Gastrocnemius medialis (tissue), 4 donors: ENCODE data around the gene MEIS2. TPM values are rescaled to one million over a fixed set of nuclear protein-coding genes. Genes with fewer than 3 reads are reported as not detected.

Source experiments
- ATAC-seq, 2 donors: fragments of 150-250 bp; one replicate each; pipeline ENCODE4 v1.9.1; 2016
- DNase-seq, 2 donors: peaks; one replicate each; pipeline ENCODE4 v3.0.0-alpha.2; 2019
- H3K27ac ChIP-seq, 4 donors: fragments of 200-600 bp; sonication (generic); 1 replicate in 1 of 4; 2 replicates in 3 of 4; pipeline ENCODE4 v1.5.1; 2016 to 2018; ENCODE audit warnings: mild to moderate bottlenecking in 2 of 4, moderate library complexity in 1 of 4
- H3K27me3 ChIP-seq, 3 donors: fragments of 200-600 bp; sonication (generic) in 2 of 3; 1 replicate in 1 of 3; 2 replicates in 2 of 3; pipeline versions ENCODE4 v1.5.1 to v1.6.0; 2016 to 2019; ENCODE audit warnings: mild to moderate bottlenecking in 1 of 3, moderate library complexity in 1 of 3
- H3K36me3 ChIP-seq, 2 donors: fragments of 200-600 bp; sonication (generic) in 1 of 2; one replicate each; pipeline ENCODE4 v1.5.1; 2017 to 2018
- H3K4me1 ChIP-seq, 2 donors: fragments of 200-600 bp; sonication (generic) in 1 of 2; one replicate each; pipeline ENCODE4 v1.5.1; 2016 to 2017; ENCODE audit warnings: mild to moderate bottlenecking in 2 of 2
- H3K4me3 ChIP-seq, 4 donors: fragments of 200-600 bp; sonication (generic) in 3 of 4; 1 replicate in 1 of 4; 2 replicates in 3 of 4; pipeline ENCODE4 v1.5.1; 2016 to 2019; ENCODE audit warnings: mild to moderate bottlenecking in 2 of 4
- H3K9me3 ChIP-seq, 3 donors: fragments of 200-600 bp; sonication (generic) in 2 of 3; 1 replicate in 1 of 3; 2 replicates in 2 of 3; pipeline ENCODE4 v1.5.1; 2016 to 2019
- POLR2A ChIP-seq, 2 donors: fragments of 450-650 bp; IDR thresholded peaks; one replicate each; pipeline ENCODE4 v1.6.1; 2017; ENCODE audit warnings: antibody characterized with exemption in 2 of 2, mild to moderate bottlenecking in 2 of 2, moderate library complexity in 2 of 2
- in situ Hi-C, 4 donors: fragments of 200-750 bp; cut with MboI; loops; one replicate each; pipeline versions ENCODE4 v1.15.0 to v1.8.0; 2017; ENCODE audit warnings: low sequenced_read_pairs in 4 of 4
- intact Hi-C: fragments of 100-400 bp; cut with DNase I; formaldehyde crosslinking; loops from one replicate; pipeline ENCODE4 v1.15.1; 2023; ENCODE audit warnings: low total_unique reads
- total RNA-seq, 4 donors: library from RNA; depleted of rRNA; stranded (reverse); fragments of >200 nt; gene quantifications; one replicate each; pipeline versions ENCODE4 v1.1.0 to v1.2.3, GENCODE V29; 2016
- TF ChIP-seq, protein P1 (sequence below), 5 experiments: fragments of 450-650 bp in 3 of 5; fragments of 200-600 bp in 2 of 5; sonication (generic) in 2 of 5; IDR thresholded peaks in 4 of 5; conservative IDR thresholded peaks in 1 of 5; 1 replicate in 4 of 5; 2 replicates in 1 of 5; pipeline ENCODE4 v1.5.1; 2016 to 2019; ENCODE audit warnings: antibody characterized with exemption in 5 of 5, mild to moderate bottlenecking in 3 of 5, moderate library complexity in 3 of 5

Gene MEIS2
- total RNA-seq, 4 donors from 2014 or later: 0.31 to 1.8 (median 0.40) TPM; not detected in 1

DNA sequence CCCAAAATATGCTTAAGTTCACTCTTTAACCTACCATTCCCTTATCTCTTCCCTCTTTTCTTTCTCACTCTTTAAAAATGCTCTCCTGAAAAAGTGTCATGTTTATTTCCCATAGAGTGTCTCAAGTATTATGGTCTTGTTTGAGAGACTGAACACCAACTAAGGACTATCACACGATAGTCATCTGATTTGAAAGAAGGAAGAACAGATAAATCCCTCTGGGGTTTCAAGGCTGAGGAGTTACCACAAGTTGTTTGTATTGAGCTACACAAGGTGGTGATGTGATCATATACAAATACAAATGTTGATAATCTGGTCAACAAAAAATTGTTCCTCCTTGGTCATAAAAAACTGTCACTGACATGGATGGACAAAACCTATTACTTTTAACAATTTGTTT, 13.8 kb downstream of the MEIS2 start:
- no peaks in the 10 kb centered on the region for H3K9me3 ChIP-seq
- no peaks in the 10 kb centered on the region for H3K36me3 ChIP-seq
- in situ Hi-C loops (no loop called here), intact Hi-C loops (no loop called here)
- H3K4me3 ChIP-seq: no peak overlapping the region
- no peak for DNase-seq
- no peaks in the 10 kb centered on the region for H3K4me1 ChIP-seq
- peaks cover 8 to 19% (median 18%) of the 10 kb centered on the region in 3 donors for H3K27me3 ChIP-seq
- no peak overlapping the region for H3K27ac ChIP-seq
- no peak for TF ChIP-seq POLR2A (IDR thresholded peaks at IDR 0.05)
- ATAC-seq: no peak

DNA sequence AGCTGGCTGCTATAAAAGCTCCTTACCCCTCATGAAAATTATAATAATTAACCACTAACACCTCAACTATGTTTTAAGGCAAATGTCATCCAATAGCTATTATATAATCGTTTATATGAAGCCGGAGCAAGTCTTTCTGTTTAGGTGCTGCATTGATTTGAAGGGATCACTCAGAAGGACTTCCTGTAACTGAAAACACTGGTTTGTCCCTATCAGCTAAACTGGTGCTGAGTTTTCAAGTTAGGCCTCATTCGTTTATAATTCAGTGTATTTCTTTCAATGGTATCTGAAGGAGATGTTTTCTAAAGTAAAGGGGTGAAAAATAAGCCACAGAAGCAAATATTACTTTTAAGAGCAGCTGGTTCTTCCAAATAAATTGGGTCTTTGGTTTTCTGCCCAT, 14.2 kb downstream of the MEIS2 start:
- Histone ChIP-seq H3K4me1 (no peaks in the 10 kb centered on the region), H3K4me3 (no peak overlapping the region), H3K27ac (no peak overlapping the region), H3K27me3 (peaks cover 8 to 15% (median 15%) of the 10 kb centered on the region in 3 donors), H3K9me3 (no peaks in the 10 kb centered on the region), H3K36me3 (no peaks in the 10 kb centered on the region)
- in situ Hi-C loops: no loop called here
- ATAC-seq (no peak), DNase-seq (no peak)
- no peak for TF ChIP-seq POLR2A (IDR thresholded peaks at IDR 0.05)
- TF ChIP-seq, protein P1, sequence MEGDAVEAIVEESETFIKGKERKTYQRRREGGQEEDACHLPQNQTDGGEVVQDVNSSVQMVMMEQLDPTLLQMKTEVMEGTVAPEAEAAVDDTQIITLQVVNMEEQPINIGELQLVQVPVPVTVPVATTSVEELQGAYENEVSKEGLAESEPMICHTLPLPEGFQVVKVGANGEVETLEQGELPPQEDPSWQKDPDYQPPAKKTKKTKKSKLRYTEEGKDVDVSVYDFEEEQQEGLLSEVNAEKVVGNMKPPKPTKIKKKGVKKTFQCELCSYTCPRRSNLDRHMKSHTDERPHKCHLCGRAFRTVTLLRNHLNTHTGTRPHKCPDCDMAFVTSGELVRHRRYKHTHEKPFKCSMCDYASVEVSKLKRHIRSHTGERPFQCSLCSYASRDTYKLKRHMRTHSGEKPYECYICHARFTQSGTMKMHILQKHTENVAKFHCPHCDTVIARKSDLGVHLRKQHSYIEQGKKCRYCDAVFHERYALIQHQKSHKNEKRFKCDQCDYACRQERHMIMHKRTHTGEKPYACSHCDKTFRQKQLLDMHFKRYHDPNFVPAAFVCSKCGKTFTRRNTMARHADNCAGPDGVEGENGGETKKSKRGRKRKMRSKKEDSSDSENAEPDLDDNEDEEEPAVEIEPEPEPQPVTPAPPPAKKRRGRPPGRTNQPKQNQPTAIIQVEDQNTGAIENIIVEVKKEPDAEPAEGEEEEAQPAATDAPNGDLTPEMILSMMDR (IDR thresholded peaks at IDR 0.05 in 4 of 5, conservative IDR thresholded peaks at IDR 0.05 in 1 of 5): no peak
- intact Hi-C loops: no loop called here

DNA sequence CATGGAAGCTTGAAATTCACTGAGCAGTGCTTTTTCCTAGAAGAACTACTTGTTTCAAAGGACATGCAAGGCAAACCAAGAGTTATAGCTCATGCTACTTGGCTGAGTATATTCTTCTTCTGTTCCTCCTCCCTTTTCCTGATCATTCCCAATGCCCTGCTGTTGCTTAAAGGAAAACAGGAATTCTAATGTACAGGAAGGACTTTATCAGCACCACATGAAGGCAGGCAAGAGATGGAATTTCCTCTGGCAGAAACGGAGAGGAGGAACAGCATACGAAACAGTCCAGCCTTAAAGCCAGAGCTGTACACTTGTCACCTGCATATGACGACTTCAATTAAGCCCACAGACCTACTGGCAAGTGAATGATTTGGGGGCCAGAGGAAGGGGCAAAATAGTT, 15.7 kb downstream of the MEIS2 start:
- no peaks in the 10 kb centered on the region for H3K36me3 ChIP-seq
- no peaks in the 10 kb centered on the region for H3K4me1 ChIP-seq
- in situ Hi-C loops: no loop called here
- intact Hi-C loops: no loop called here
- H3K4me3 ChIP-seq: no peak overlapping the region
- H3K27me3 ChIP-seq: peaks cover 0 to 19% (median 7%) of the 10 kb centered on the region in 3 donors
- TF ChIP-seq, protein P1 (IDR thresholded peaks at IDR 0.05 in 4 of 5, conservative IDR thresholded peaks at IDR 0.05 in 1 of 5): no peak
- no peak for TF ChIP-seq POLR2A (IDR thresholded peaks at IDR 0.05)
- DNase-seq (no peak), ATAC-seq (no peak)
- no peaks in the 10 kb centered on the region for H3K9me3 ChIP-seq
- no peak overlapping the region for H3K27ac ChIP-seq

DNA sequence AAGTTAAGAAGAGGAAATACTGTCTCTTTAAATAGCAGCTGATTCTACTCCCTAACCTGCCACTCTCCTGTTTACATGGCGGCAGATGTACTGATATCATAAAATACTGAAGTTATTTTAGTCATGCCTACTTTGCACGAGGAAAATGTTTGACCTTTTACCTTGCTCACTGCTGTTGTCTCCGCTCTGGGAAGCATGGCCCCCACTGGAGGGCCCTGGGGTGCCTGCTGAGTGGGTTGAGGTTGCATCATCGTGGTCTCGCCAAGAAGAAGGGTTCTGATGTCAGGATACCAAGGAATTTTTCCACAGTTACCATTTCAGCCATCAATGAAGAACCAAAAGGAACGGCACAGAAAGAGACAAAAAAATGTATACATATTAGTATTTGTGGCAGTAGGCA, 16.7 kb downstream of the MEIS2 start:
- no peak for TF ChIP-seq POLR2A (IDR thresholded peaks at IDR 0.05)
- TF ChIP-seq, protein P1 (IDR thresholded peaks at IDR 0.05 in 4 of 5, conservative IDR thresholded peaks at IDR 0.05 in 1 of 5): no peak
- Histone ChIP-seq H3K4me3 (no peak overlapping the region), H3K27ac (no peak overlapping the region), H3K9me3 (no peaks in the 10 kb centered on the region), H3K36me3 (no peaks in the 10 kb centered on the region), H3K27me3 (peaks cover 0 to 10% (median 10%) of the 10 kb centered on the region in 3 donors), H3K4me1 (no peaks in the 10 kb centered on the region)
- ATAC-seq: no peak
- in situ Hi-C loops (no loop called here), intact Hi-C loops (no loop called here)
- DNase-seq: no peak

DNA sequence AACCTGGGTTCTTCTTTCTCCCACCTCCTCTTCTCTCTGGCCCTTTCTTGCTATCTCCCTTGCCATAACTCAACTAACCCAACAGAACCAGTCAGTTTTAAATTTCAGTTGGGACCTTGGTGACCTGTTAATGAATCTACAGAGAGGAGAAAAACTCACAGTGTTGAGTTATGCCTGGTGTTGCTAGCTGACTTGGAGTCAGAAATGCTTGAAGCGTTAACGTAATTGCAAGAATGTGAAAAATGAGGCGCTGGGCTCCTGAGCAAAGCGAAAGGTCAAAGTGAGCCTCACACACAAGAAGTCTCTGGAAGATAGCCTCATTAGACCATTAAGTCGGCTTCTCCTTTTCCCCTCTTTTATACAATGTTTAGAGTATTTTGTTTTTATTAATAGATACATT, 18.4 kb downstream of the MEIS2 start:
- ATAC-seq (no peak), DNase-seq (no peak)
- TF ChIP-seq, protein P1 (IDR thresholded peaks at IDR 0.05 in 4 of 5, conservative IDR thresholded peaks at IDR 0.05 in 1 of 5): no peak
- TF ChIP-seq POLR2A (IDR thresholded peaks at IDR 0.05): no peak
- H3K4me1 ChIP-seq: no peaks in the 10 kb centered on the region
- in situ Hi-C loops (no loop called here), intact Hi-C loops (no loop called here)
- no peaks in the 10 kb centered on the region for H3K9me3 ChIP-seq
- no peak overlapping the region for H3K27ac ChIP-seq
- H3K4me3 ChIP-seq: no peak overlapping the region
- peaks cover 0 to 13% (median 10%) of the 10 kb centered on the region in 3 donors for H3K27me3 ChIP-seq
- no peaks in the 10 kb centered on the region for H3K36me3 ChIP-seq
